Measurements from ENCODE around the gene SEMA5A.

- TF ChIP-seq CTCF (IDR thresholded peaks at IDR 0.05) (no peak), POLR2A (IDR thresholded peaks at IDR 0.05) (no peak)
Observed at GRCh38 chr5:9538504-9538903, 7.4 kb downstream of the SEMA5A start.
